ENCODE results near the gene LTB4R. TPM values are rescaled to one million over a fixed set of nuclear protein-coding genes. Genes with fewer than 3 reads are reported as not detected.

LTB4R gene
- total and polyA plus RNA-seq, 8 donors: 1.9 to 15.5 (median 2.6) TPM

- intact Hi-C loops (cut with DNase I): loop anchor here in 1 of 3 donors (10.0 kb wide), 1 partner anchor 95 kb away; no protein-coding TSS in a partner anchor
- H3K9me3 ChIP-seq: no peaks in the 10 kb centered on the region
- DNase-seq: peak; percentile 64 to 83 (median 72)
- peak within 1 kb of the TSS; percentile 24 to 61 (median 48) for H3K4me3 ChIP-seq
- no peak for FAIRE-seq
- H3K27me3 ChIP-seq: no peaks in the 10 kb centered on the region
- WGBS, 2 donors: 7 to 10% methylated on average over 46 to 51 of the region's 51 CpGs
- no peak for TF ChIP-seq CTCF (IDR thresholded peaks at IDR 0.05)
- peaks cover 0 to 8% (median under 1%) of the 10 kb centered on the region in 3 donors for H3K4me1 ChIP-seq
- H3K27ac ChIP-seq: peak within 1 kb of the TSS in 2 of 4 donors; percentile 33 to 35
- H3K36me3 ChIP-seq: peaks cover 0 to 5% (median 0%) of the 10 kb centered on the region in 3 donors
- peak; percentile 89 to 95 (median 90) for ATAC-seq
Observed at GRCh38 chr14:24339284-24340151, 28.2 kb downstream of the LTB4R start, which contains the start of gene RIPK3. Gene RIPK3, minus strand, starts transcription at chr14:24339991. Its CDS starts 165 bp downstream, at chr14:24339826.

- no peaks in the 10 kb centered on the region for H3K27me3 ChIP-seq
- FAIRE-seq: no peak
- no peak for ATAC-seq
- no peak for DNase-seq
- H3K27ac ChIP-seq: no peak overlapping the region
- H3K9me3 ChIP-seq: no peaks in the 10 kb centered on the region
- peaks cover 0 to 4% (median 0%) of the 10 kb centered on the region in 3 donors for H3K4me1 ChIP-seq
- TF ChIP-seq CTCF (IDR thresholded peaks at IDR 0.05): no peak
- intact Hi-C loops (cut with DNase I): no loop called here
- 98 to 100% methylated on average over 1 of the region's 1 CpG for WGBS, 2 donors
- no peak overlapping the region for H3K4me3 ChIP-seq
- H3K36me3 ChIP-seq: peaks cover 0 to 5% (median 0%) of the 10 kb centered on the region in 3 donors
Observed at GRCh38 chr14:24340606-24341005, 29.3 kb downstream of the LTB4R start.

- no peak for ATAC-seq
- Histone ChIP-seq H3K36me3 (no peaks in the 10 kb centered on the region), H3K9me3 (no peaks in the 10 kb centered on the region), H3K4me3 (no peak overlapping the region), H3K27me3 (no peaks in the 10 kb centered on the region), H3K4me1 (peaks cover 0 to 4% (median 0%) of the 10 kb centered on the region in 3 donors), H3K27ac (no peak overlapping the region)
- intact Hi-C loops (cut with DNase I): no loop called here
- TF ChIP-seq CTCF (IDR thresholded peaks at IDR 0.05): no peak
- FAIRE-seq: no peak
- 94 to 97% methylated on average over 4 of the region's 4 CpGs for WGBS, 2 donors
- no peak for DNase-seq
Observed at GRCh38 chr14:24342889-24343288, 31.6 kb downstream of the LTB4R start.

- H3K27me3 ChIP-seq: no peaks in the 10 kb centered on the region
- no peak for ATAC-seq
- FAIRE-seq: no peak
- intact Hi-C loops (cut with DNase I): no loop called here
- peaks cover 0 to 1% (median 0%) of the 10 kb centered on the region in 3 donors for H3K4me1 ChIP-seq
- no peaks in the 10 kb centered on the region for H3K9me3 ChIP-seq
- no peak overlapping the region for H3K27ac ChIP-seq
- H3K36me3 ChIP-seq: no peaks in the 10 kb centered on the region
- 53 to 55% methylated on average over 7 of the region's 7 CpGs for WGBS, 2 donors
- TF ChIP-seq CTCF (IDR thresholded peaks at IDR 0.05): no peak
- no peak for DNase-seq
- no peak overlapping the region for H3K4me3 ChIP-seq
Observed at GRCh38 chr14:24343795-24344660, 32.7 kb downstream of the LTB4R start.

Measured in pancreas (tissue), 10 donors.